ENCODE results near the gene INSIG1. TPM values are rescaled to one million over a fixed set of nuclear protein-coding genes. Genes with fewer than 3 reads are reported as not detected.
A peak's percentile ranks its signal among the peaks of the same experiment; 100 is the strongest.

The INSIG1 gene
- total and polyA plus RNA-seq, 2 experiments from 2014 or later, result 70.3 to 131 TPM

GRCh38 chr7:155303897-155304296 lies 6.2 kb downstream of the INSIG1 start (continued):
- TF ChIP-seq ZNF114 (CRISPR knock-in tag; IDR thresholded peaks at IDR 0.05) (no peak), ETS1 (IDR thresholded peaks at IDR 0.05) (no peak), ZNF331 (CRISPR knock-in tag; IDR thresholded peaks at IDR 0.05; ENCODE audit: low read depth) (no peak), CREB1 (CRISPR knock-in tag; IDR thresholded peaks at IDR 0.05; ENCODE audit: low read depth) (no peak), POLR2AphosphoS5 (IDR thresholded peaks at IDR 0.05; ENCODE audit: low read depth) (no peak)

DNA sequence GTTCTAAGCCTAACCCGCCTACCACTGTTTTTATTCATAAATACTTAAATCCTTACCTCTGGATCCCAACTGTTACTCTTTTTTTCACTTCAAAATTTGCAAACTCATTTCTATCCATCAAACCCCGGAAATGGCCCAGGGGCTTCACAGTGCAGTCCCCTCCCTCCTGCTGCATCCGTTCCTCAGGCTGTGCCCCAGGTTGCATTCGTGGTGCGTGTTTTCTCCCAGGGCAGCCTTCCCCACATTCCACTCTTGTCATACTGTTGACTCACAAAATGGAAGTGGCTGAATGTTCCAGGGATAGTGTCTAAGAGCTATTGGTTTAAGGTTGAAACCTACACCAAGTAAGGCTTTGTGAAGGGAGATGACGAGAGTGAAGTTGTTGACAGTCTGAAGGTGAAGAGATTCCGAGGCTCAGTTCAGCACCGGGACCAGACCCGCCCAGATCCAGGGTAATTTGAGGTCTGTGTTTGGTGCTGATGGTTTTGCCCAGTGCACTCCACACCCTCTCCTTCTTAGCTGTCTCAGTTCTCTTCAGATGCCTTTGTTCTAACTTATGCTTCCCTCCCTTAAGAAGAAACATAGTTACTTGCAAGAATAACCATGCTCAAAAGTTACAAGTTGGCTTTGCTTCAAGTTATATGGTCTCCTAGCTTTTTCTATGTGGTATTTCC lies 7.7 kb downstream of the INSIG1 start:
- peaks cover 14% of the 10 kb centered on the region for H3K4me1 Mint-ChIP-seq
- peaks cover 70% of the 10 kb centered on the region for H3K36me3 Mint-ChIP-seq (ENCODE audit: low read depth)
- peaks cover 68% of the 10 kb centered on the region for H4K20me1 ChIP-seq (replicated peaks; ENCODE audit: insufficient read depth)

DNA sequence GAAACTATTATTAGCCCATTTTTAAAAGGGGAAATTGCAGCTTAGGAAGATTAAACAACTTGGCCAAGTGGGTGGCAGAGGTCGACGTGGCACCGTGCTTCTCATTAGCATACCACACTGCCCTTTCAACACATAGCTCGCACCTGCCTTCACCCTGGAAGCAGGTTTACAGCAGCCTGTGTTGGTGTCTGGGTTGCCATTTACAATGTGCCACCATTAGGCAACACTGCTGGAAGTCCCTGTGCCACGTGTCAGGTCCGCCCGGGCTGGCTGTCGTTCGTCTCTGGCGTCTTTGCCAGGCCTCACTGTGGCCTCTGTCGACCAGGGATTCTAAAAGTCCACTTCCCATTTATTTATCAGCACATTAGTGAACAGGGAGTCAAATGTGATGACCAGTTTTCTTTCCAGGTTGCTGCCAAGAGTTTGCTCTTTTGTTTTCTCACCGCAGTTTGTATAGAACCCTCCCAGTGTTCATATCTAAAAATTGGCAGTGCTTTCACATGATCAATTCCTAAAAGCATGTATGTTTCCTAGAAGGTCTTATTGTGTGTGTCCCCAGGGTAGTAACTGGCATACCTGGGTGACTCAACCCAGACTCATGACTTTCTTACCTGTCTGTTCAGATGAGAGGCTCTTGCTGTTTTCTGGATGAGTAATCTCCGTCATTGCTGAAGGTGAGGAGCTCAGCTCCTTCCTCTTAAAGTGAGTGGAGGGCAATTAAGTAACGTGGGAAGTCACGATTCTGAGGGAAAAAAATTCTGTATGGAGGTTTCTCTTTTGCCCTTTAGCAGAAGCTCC lies 9.2 kb downstream of the INSIG1 start:
- H3K4me3 ChIP-seq, result no peak overlapping the region
- no peak overlapping the region for H2AFZ ChIP-seq
- 0 out of 2 replicates have a peak overlapping the region, but pooled peaks have one; percentile 19 for H3K27ac ChIP-seq (ENCODE audit: low read depth)
- H3K27me3 Mint-ChIP-seq (ENCODE audit: insufficient read depth, low read depth, poor library complexity), result no peaks in the 10 kb centered on the region
- peaks cover 57% of the 10 kb centered on the region for H3K36me3 Mint-ChIP-seq (ENCODE audit: low read depth)
- no peaks in the 10 kb centered on the region for H3K9me2 ChIP-seq (ENCODE audit: insufficient read depth)
- peaks cover 47% of the 10 kb centered on the region for H3K79me2 ChIP-seq (replicated peaks; ENCODE audit: insufficient read depth)
- no peaks in the 10 kb centered on the region for H3K27me3 ChIP-seq (ENCODE audit: insufficient read depth)
- H3K4me1 Mint-ChIP-seq, result peaks cover 5% of the 10 kb centered on the region
- H3K9me3 Mint-ChIP-seq, result no peaks in the 10 kb centered on the region
- peaks cover 4% of the 10 kb centered on the region; the same call in 1 of the 2 replicates for H3K4me1 ChIP-seq (ENCODE audit: insufficient read depth)
- peaks cover 56% of the 10 kb centered on the region for H4K20me1 ChIP-seq (replicated peaks; ENCODE audit: insufficient read depth)
- no peak for ATAC-seq
- H3K4me2 ChIP-seq, result no peak overlapping the region
- no peaks in the 10 kb centered on the region; the same call in 1 of the 2 replicates for H3F3A ChIP-seq (replicated peaks; ENCODE audit: low read depth)
- peaks cover 55% of the 10 kb centered on the region for H3K36me3 ChIP-seq (ENCODE audit: insufficient read depth)
- no peak for DNase-seq (ENCODE audit: low spot score)
- H3K4me3 Mint-ChIP-seq, result no peak overlapping the region
- no peak overlapping the region; the same call in 1 of the 2 replicates for H3K27ac Mint-ChIP-seq
- TF ChIP-seq, protein P1, sequence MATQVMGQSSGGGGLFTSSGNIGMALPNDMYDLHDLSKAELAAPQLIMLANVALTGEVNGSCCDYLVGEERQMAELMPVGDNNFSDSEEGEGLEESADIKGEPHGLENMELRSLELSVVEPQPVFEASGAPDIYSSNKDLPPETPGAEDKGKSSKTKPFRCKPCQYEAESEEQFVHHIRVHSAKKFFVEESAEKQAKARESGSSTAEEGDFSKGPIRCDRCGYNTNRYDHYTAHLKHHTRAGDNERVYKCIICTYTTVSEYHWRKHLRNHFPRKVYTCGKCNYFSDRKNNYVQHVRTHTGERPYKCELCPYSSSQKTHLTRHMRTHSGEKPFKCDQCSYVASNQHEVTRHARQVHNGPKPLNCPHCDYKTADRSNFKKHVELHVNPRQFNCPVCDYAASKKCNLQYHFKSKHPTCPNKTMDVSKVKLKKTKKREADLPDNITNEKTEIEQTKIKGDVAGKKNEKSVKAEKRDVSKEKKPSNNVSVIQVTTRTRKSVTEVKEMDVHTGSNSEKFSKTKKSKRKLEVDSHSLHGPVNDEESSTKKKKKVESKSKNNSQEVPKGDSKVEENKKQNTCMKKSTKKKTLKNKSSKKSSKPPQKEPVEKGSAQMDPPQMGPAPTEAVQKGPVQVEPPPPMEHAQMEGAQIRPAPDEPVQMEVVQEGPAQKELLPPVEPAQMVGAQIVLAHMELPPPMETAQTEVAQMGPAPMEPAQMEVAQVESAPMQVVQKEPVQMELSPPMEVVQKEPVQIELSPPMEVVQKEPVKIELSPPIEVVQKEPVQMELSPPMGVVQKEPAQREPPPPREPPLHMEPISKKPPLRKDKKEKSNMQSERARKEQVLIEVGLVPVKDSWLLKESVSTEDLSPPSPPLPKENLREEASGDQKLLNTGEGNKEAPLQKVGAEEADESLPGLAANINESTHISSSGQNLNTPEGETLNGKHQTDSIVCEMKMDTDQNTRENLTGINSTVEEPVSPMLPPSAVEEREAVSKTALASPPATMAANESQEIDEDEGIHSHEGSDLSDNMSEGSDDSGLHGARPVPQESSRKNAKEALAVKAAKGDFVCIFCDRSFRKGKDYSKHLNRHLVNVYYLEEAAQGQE (IDR thresholded peaks at IDR 0.05; ENCODE audit: unreplicated experiment), result no peak

More for the DNA sequence above, 7.7 kb downstream of the INSIG1 start:
- Histone ChIP-seq H3K27ac (ENCODE audit: low read depth) (no peak overlapping the region), H3K4me1 (ENCODE audit: insufficient read depth) (peaks cover 15% of the 10 kb centered on the region), H3K4me3 (no peak overlapping the region), H3K9me2 (ENCODE audit: insufficient read depth) (no peaks in the 10 kb centered on the region), H3K4me2 (no peak overlapping the region), H3K36me3 (ENCODE audit: insufficient read depth) (peaks cover 55% of the 10 kb centered on the region), H3K27me3 (ENCODE audit: insufficient read depth) (no peaks in the 10 kb centered on the region), H3F3A (replicated peaks; ENCODE audit: low read depth) (no peaks in the 10 kb centered on the region; the same call in 1 of the 2 replicates), H2AFZ (no peak overlapping the region), H3K79me2 (replicated peaks; ENCODE audit: insufficient read depth) (peaks cover 61% of the 10 kb centered on the region)
- Mint-ChIP-seq H3K9me3 (no peaks in the 10 kb centered on the region), H3K27me3 (ENCODE audit: insufficient read depth, low read depth, poor library complexity) (peaks cover 3% of the 10 kb centered on the region), H3K4me3 (no peak overlapping the region), H3K27ac (peak overlapping the region; percentile 74)
- no peak for DNase-seq (ENCODE audit: low spot score)
- no peak for TF ChIP-seq ETS1 (IDR thresholded peaks at IDR 0.05)
- TF ChIP-seq CREB1 (CRISPR knock-in tag; IDR thresholded peaks at IDR 0.05; ENCODE audit: low read depth), result no peak
- TF ChIP-seq STAT1 (IDR thresholded peaks at IDR 0.05; ENCODE audit: unreplicated experiment), result no peak
- ATAC-seq, result no peak

Data from GM23338 (cell line).